ENCODE measurements around the gene NCCRP1. TPM values are rescaled to one million over a fixed set of nuclear protein-coding genes. Genes with fewer than 3 reads are reported as not detected.
A peak's percentile ranks its signal among the peaks of the same experiment; 100 is the strongest.

The NCCRP1 gene, protein sequence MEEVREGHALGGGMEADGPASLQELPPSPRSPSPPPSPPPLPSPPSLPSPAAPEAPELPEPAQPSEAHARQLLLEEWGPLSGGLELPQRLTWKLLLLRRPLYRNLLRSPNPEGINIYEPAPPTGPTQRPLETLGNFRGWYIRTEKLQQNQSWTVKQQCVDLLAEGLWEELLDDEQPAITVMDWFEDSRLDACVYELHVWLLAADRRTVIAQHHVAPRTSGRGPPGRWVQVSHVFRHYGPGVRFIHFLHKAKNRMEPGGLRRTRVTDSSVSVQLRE
- total RNA-seq (under 1 TPM in 2 of 7 donors, not detected in 5; 0.13 to 0.28 TPM), polyA plus RNA-seq (1 to 10 TPM in 1 of 3 donors, under 1 TPM in 2; 0.12 to 1.7 (median 0.19) TPM)
- long read RNA-seq, donor 1 = 0 reads
- long read RNA-seq, donor 2, partial matches to known transcripts = 6 of 8 reads
- long read RNA-seq, donor 2, other reads (novel, unspliced or antisense) = 0 of 8 reads

DNA sequence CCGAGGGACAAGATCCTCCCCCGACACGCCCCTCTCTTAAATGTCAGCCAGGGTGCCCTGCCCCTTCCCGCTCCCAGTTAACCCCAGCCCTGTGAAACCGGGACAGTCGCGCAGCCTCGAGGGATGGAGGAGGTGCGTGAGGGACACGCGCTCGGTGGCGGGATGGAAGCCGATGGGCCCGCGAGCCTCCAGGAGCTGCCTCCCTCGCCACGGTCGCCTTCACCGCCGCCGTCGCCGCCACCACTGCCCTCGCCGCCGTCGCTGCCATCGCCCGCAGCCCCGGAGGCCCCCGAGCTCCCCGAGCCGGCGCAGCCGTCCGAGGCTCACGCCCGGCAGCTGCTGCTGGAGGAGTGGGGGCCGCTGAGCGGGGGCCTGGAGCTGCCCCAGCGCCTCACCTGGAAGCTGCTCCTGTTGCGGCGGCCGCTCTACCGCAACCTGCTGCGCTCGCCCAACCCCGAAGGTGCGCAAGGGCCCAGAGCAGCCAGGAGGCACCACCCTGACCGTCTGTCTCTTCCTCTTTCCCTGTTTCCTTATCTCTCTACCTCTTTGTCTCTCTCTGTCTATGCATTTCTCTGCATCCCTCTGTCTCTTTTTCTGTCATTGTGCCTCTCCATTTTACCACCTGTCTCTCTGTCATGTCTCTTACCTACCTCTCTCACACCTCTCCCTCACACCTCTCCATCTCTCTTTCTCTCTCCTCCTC lies at the start of gene NCCRP1:
Gene NCCRP1, plus strand, starts transcription at position 105 of the 703 bp plus-strand sequence. Its CDS starts 19 bp downstream, at position 124.
- intact Hi-C loops (cut with DNase I; ENCODE audit: low total_unique reads) = no loop called here
- Histone ChIP-seq H3K9me3 (no peaks in the 10 kb centered on the region), H3K27me3 (replicated peaks in 1 of 7) (peaks cover 0 to 87% (median 57%) of the 10 kb centered on the region in 7 donors), H3K4me1 (peaks cover 4 to 28% (median 11%) of the 10 kb centered on the region in 6 donors), H3K27ac (no peak within 1 kb of the TSS), H3K36me3 (no peaks in the 10 kb centered on the region), H3K4me3 (peak within 1 kb of the TSS in 3 of 8 donors; percentile 2 to 50 (median 10))
- DNase-seq = no peak
- TF ChIP-seq POLR2AphosphoS5 (IDR thresholded peaks at IDR 0.05) = no peak
- no peak for TF ChIP-seq POLR2A (IDR thresholded peaks at IDR 0.05)
- TF ChIP-seq, protein P1, sequence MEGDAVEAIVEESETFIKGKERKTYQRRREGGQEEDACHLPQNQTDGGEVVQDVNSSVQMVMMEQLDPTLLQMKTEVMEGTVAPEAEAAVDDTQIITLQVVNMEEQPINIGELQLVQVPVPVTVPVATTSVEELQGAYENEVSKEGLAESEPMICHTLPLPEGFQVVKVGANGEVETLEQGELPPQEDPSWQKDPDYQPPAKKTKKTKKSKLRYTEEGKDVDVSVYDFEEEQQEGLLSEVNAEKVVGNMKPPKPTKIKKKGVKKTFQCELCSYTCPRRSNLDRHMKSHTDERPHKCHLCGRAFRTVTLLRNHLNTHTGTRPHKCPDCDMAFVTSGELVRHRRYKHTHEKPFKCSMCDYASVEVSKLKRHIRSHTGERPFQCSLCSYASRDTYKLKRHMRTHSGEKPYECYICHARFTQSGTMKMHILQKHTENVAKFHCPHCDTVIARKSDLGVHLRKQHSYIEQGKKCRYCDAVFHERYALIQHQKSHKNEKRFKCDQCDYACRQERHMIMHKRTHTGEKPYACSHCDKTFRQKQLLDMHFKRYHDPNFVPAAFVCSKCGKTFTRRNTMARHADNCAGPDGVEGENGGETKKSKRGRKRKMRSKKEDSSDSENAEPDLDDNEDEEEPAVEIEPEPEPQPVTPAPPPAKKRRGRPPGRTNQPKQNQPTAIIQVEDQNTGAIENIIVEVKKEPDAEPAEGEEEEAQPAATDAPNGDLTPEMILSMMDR (IDR thresholded peaks at IDR 0.05 in 8 of 11, conservative IDR thresholded peaks at IDR 0.05 in 3 of 11) = no peak
- WGBS, 5 donors = 1 to 4% (median 2%) methylated on average over 23 to 51 of the region's 51 CpGs

GRCh38 chr19:39147480-39147879 lies 49.3 kb upstream of the NCCRP1 start:
- H3K9me3 ChIP-seq = no peaks in the 10 kb centered on the region
- no peak for DNase-seq
- H3K27ac ChIP-seq = no peak overlapping the region
- WGBS, 5 donors = 84 to 93% (median 88%) methylated on average over 3 of the region's 3 CpGs
- H3K36me3 ChIP-seq = peaks cover 0 to 9% (median 0%) of the 10 kb centered on the region in 6 donors
- peaks cover 9 to 46% (median 19%) of the 10 kb centered on the region in 6 donors for H3K4me1 ChIP-seq
- no peaks in the 10 kb centered on the region for H3K27me3 ChIP-seq (replicated peaks in 1 of 7)
- intact Hi-C loops (cut with DNase I; ENCODE audit: low total_unique reads) = no loop called here
- no peak overlapping the region for H3K4me3 ChIP-seq
- TF ChIP-seq POLR2A (IDR thresholded peaks at IDR 0.05) (no peak), POLR2AphosphoS5 (IDR thresholded peaks at IDR 0.05) (no peak)
- TF ChIP-seq, protein P1 (IDR thresholded peaks at IDR 0.05 in 8 of 11, conservative IDR thresholded peaks at IDR 0.05 in 3 of 11) = no peak

DNA sequence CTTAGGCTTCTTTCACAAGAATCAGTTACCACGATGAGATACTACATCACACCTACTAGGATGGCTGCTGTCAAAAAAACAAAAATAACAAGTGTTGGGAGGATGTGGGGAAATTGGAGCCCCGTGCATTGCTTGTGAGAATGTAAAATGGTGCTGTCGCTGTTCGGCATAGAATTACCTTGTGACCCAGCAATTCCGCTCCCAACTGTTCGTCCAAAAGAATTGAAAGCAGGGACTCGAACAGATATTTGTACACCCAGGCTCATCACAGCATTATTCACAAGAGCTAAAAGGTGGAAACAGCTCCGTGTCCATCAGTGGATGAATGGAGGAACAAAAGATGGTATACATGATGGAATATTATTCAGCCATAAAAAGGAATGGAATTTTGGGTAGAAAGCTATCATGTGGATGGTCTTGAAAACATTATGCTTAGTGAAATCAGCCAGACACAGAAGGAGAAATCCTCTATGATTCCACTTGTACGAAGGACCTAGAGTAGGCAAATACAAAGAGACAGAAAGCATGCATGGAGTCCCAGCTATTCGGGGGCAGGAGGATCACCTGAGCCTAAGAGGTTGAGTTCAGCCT lies 47.7 kb upstream of the NCCRP1 start:
- no peak overlapping the region for H3K4me3 ChIP-seq
- TF ChIP-seq, protein P1 (IDR thresholded peaks at IDR 0.05 in 8 of 11, conservative IDR thresholded peaks at IDR 0.05 in 3 of 11) = no peak
- TF ChIP-seq POLR2A (IDR thresholded peaks at IDR 0.05) = no peak
- TF ChIP-seq POLR2AphosphoS5 (IDR thresholded peaks at IDR 0.05) = no peak
- intact Hi-C loops (cut with DNase I; ENCODE audit: low total_unique reads) = no loop called here
- H3K27ac ChIP-seq = no peak overlapping the region
- H3K27me3 ChIP-seq (replicated peaks in 1 of 7) = no peaks in the 10 kb centered on the region
- H3K9me3 ChIP-seq = no peaks in the 10 kb centered on the region
- peaks cover 9 to 35% (median 19%) of the 10 kb centered on the region in 6 donors for H3K4me1 ChIP-seq
- DNase-seq = no peak
- 89 to 94% (median 93%) methylated on average over 10 of the region's 10 CpGs for WGBS, 5 donors
- peaks cover 0 to 9% (median 0%) of the 10 kb centered on the region in 6 donors for H3K36me3 ChIP-seq
